NCI-H128 (cell line): ENCODE results near the gene TYW1B.
"Not testable (repeated sequence)": the region's sequence is repeated elsewhere in the genome, so short reads cannot be mapped to it uniquely, and the experiment has no call there.

Experiments
- DNase-seq: peaks from one replicate; lab custom pipeline; 2025; ENCODE audit not compliant: unreplicated experiment; lab: John Stamatoyannopoulos, UW

TYW1B gene

GRCh38 chr7:72577107-72577506 is 250.9 kb downstream of the TYW1B start:
- no peak for DNase-seq

- not testable (repeated sequence) for DNase-seq
Measured at GRCh38 chr7:72561988-72562387, 266.0 kb downstream of the TYW1B start.

GRCh38 chr7:72559546-72559945 is 268.5 kb downstream of the TYW1B start:
- DNase-seq, result not testable (repeated sequence)

GRCh38 chr7:72556733-72557132 is 271.3 kb downstream of the TYW1B start:
- not testable (repeated sequence) for DNase-seq

GRCh38 chr7:72555238-72555637 is 272.8 kb downstream of the TYW1B start:
- DNase-seq, result not testable (repeated sequence)

GRCh38 chr7:72554401-72554800 is 273.6 kb downstream of the TYW1B start:
- DNase-seq, result not testable (repeated sequence)

GRCh38 chr7:72550454-72550853 is 277.5 kb downstream of the TYW1B start:
- not testable (repeated sequence) for DNase-seq

GRCh38 chr7:72546586-72547237 is 281.3 kb downstream of the TYW1B start:
- not testable (repeated sequence) for DNase-seq

GRCh38 chr7:72544531-72544930 is 283.5 kb downstream of the TYW1B start:
- not testable (repeated sequence) for DNase-seq

- no peak for DNase-seq
Measured at GRCh38 chr7:72540923-72541322, 287.1 kb downstream of the TYW1B start.

- no peak for DNase-seq
Measured at GRCh38 chr7:72540106-72540611, 287.8 kb downstream of the TYW1B start.

- no peak for DNase-seq
Measured at GRCh38 chr7:72539702-72540101, 288.3 kb downstream of the TYW1B start.

- DNase-seq, result no peak
Measured at GRCh38 chr7:72538856-72539255, 289.1 kb downstream of the TYW1B start.

GRCh38 chr7:72538147-72538546 is 289.9 kb downstream of the TYW1B start:
- DNase-seq, result no peak

GRCh38 chr7:72536038-72536437 is 292.0 kb downstream of the TYW1B start:
- DNase-seq, result not testable (repeated sequence)

GRCh38 chr7:72531048-72531447 is 297.0 kb downstream of the TYW1B start:
- not testable (repeated sequence) for DNase-seq
